HG03135 (cell line): ENCODE measurements around the gene ZFAND3.

Experiments used
- ATAC-seq: cut with Tn5 transposase; IDR thresholded peaks from one replicate; pipeline ENCODE4 v1.9.1; 2021; ENCODE audit warnings: mild to moderate bottlenecking, moderate library complexity; ENCODE audit not compliant: unreplicated experiment

Gene ZFAND3

DNA sequence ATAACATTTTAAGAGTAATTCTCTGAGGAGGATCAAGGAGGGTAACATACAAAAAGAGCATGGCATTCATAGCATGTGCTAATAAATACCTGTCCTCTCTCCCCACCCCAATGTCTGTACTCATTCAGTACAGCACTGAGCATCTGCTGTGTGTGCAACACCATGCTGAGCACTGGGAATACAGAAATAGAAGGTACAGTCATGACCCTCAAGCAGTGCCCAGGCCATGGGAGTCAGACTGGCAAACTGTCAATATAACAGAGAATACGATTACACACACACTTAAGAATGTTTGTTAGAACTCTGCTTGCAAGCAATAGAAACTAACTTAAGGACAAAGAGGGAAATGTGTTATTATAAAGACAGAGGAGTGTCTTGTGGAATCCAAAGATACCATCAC, 24.7 kb upstream of the ZFAND3 start:
- ATAC-seq = no peak

DNA sequence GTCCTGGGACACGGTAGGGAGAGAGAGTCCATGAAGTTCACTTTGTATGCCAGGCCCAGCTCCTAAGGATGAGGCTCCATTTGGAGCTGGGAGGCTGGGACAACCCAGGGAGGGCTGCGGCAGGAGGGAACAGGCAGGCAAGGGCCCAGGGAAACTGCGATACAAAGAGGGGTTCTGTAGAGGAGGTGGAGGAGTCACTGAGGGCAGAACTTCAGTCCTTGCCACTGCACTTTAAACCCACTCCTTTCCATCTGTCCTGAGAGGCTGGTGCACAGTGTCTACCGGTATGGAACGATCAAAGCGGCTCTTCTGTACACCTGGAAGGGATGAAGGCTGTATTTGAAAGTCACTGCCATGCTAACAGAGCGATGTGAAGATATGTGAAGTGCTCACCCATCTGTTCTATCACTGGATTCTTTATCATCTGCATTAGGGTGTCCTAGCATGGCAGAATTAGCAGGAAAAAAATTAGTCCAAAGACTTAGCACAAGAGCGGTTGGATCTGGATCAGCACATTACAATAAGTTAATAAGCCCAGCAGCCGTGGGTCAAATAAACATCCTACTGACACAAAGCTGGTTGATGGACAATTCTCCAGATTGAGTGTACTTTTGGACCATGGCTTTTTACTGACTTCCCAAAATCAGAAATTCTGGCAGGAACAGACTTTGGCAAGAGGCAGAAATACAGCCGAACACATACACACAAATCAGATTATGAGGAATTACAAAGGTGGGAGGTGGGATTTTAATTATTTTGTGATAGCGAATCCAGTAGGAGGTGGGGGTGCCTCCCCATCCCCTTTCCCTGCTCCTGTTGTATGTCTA, 20.9 kb upstream of the ZFAND3 start:
- ATAC-seq = no peak

DNA sequence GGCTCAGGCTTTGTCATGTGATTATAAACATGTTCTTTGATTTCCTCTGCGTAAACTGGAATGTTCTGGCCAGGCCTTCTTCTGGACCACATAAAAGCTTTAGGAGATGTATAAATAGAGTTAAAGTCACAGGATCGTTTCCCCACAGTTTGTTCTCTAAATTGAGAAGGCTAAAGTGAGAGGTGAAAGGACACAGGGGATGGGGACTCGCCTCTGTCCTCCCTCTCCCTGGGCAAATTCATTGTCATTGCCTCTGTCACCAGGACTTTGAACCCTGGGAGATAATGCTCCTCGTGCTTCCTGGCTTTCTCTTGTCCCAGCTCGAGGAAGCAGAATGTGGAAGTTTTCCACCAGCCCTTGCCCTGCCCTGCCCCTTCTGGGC, 20.3 kb upstream of the ZFAND3 start:
- no peak for ATAC-seq

- no peak for ATAC-seq
These were observed 18.6 kb upstream of the ZFAND3 start for GRCh38 chr6:37800703-37801604.

DNA sequence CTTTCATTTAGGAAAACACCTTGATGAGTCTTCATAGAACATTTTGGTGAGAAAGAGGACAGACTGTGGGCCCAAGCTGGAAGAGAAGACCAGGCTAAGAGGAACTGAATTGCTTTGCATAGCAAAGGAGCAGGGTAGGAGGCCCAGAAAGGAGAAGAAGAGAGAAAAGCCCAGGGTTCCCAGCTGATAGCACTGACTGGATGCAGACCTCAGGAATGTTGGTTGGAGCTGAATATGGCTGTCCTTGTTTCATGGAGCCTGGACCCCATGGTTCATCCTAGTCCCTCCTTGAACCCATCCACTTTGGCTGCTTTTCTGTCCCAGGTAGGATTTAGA, 18.0 kb upstream of the ZFAND3 start:
- no peak for ATAC-seq

GRCh38 chr6:37802810-37803209, 16.7 kb upstream of the ZFAND3 start:
- ATAC-seq = no peak

DNA sequence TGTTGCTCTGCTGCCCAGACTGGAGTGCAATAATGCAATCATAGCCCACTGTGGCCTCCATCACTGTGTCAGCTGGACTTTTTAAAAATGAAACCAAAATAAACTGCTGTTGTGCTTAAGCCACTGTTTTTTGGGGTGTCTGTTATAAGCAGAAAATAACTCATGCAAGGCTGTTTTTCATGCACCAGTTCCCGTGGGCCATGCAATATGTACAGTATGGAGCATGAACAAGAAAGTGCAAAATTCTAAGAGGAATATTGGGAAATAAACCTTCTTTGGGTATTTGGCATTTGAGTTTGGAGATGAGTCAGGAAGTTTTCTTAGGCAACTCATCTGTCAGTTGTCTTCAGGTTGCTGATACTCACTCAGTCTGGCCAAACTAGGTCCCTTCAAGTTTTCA, 14.9 kb upstream of the ZFAND3 start:
- ATAC-seq = no peak

DNA sequence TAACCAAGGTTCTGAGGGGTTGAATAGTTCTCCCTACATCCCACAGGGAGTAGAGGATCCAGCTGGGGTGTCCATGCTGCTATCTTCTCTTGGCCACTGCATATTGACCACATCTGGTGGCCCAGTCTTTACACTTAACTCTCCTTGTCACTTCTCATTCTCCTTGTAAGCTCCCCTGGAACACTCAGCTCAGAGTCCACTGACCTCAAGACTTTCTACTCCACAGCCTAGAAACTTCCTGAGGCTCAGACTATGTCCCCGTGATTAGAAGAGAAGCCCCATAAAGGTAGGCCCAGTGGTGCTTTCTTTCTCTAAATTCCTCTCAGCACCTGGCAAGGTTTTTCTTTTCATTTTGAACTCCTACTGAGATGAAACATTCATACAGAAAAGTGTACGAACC, 13.3 kb upstream of the ZFAND3 start:
- no peak for ATAC-seq

DNA sequence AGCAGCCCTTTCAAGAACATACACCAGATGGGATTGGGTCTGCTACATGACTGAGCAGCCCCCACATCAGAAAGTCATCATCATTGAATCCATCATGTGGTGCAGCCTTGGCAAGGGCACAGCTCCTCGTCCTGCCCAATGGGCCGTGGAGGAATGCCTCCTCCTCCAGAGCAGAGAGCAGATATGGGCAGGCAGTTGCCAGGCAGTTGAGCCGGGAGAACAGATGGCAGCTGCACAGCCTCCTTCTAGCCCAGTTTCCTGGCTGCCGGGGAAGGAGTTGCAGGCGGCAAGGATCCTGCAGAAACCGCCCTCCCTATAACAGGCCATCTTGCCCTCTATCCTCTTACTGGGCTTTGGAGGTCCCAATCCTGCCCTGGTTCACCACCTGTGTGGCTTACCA, 11.9 kb upstream of the ZFAND3 start:
- no peak for ATAC-seq

DNA sequence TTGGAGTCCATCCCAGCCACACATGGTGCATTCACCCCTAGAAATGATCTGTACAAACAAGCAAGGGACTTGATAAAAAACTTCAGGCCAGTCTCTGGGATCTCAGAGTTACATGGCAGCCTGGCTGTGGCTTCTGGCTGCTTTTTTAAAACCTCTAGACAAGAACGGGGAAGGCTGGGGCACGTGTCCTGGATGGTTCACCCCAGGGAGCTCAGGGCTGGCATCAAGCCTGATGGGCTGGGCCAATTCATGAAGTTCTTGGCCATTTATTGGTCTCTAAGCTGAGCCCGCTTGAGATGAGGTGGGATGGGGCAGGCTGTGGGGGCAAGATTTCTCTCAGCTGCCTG, 10.4 kb upstream of the ZFAND3 start:
- no peak for ATAC-seq

- ATAC-seq = no peak
These were observed 6.7 kb upstream of the ZFAND3 start for GRCh38 chr6:37812841-37813240.

- no peak for ATAC-seq
These were observed 5.2 kb upstream of the ZFAND3 start for GRCh38 chr6:37814374-37814773.

- no peak for ATAC-seq
These were observed 2.7 kb upstream of the ZFAND3 start for GRCh38 chr6:37816599-37817375.

GRCh38 chr6:37818536-37819176, 871 bp upstream of the ZFAND3 start:
- peak; percentile 70 for ATAC-seq

DNA sequence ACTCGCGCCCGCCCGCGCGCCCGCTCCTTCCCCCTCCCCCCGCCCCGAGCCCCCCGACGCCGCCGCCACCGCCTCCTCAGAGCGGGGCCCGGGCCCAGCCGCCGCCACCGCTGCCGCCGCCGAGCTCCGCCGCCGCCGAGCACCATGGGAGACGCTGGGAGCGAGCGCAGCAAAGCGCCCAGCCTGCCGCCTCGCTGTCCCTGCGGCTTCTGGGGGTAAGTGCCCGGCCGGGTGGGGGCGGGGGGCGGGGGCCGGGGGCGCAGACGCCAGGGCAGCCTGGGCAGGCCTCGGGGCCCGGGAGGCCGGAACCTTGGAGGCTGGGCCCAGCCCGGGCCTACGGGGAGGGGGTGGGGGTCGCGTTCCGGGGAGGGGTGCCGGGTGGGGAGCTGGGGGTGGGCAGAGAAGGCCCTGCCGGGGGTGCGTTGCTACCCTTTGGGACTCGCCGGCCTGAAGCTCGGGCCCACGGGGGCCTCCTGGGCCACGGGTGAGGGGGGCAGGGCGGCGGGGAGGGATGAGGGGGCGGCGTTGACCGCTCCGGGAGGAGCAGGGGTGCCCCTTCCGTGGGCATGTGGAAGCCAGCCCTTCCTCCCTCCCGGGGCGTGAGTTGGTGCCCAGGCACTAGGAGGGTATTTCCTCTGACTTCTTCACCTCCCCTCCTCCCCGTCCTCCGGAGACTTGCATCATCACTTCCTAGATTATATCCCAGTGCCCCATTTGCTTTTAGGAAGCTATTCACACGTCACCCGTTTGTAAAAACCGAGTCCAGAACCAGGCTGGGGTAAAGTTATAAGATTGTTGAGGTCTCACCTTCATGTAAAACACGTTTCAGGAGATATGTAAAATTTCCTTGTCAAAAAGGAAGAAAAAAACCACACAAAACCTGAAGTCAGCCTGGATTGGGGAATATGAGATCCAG, 533 bp downstream of the ZFAND3 start:
- no peak for ATAC-seq

- ATAC-seq = no peak
These were observed 1.2 kb downstream of the ZFAND3 start for GRCh38 chr6:37820718-37821079.

- ATAC-seq = no peak
These were observed 1.9 kb downstream of the ZFAND3 start for GRCh38 chr6:37821446-37821845.

DNA sequence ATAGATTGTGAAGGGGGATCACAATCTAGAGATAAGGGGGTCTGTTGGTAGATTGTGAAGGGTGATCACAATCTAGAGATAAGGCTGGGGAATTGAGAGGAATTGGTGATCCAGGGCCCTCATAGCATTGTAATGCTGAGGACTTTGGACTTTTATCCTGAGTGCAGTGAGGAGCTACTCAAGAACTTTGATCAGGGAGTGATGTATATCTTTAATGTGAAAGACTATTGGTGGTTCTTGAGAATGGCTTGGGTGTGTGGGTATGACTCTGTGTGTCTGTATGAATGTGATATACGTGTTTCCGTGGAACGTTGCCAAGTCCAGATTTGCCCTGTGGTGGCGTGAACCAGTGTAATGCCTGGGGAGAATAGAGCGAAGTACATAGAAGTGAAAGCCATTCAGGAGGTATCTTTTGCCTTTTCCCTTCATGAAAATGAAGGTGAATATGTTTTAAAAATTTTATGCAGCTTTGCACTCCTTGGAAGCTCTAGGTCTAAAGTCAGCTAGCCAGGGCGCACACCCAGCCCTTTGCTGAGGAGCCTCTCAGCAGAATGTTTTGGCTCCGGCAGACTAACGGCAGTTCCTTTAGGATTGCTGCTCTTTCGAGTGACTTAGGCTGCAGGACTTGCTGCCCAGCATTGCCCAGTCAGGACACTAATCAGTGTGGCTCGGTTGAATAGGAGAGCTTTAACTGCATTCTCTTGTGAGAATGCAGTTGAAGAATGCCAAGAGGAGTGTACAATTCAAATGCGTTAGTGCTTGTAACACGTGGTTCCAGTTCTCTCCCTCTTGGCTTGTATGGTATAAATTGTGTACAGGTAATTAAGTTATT, 3.5 kb downstream of the ZFAND3 start:
- ATAC-seq = no peak

DNA sequence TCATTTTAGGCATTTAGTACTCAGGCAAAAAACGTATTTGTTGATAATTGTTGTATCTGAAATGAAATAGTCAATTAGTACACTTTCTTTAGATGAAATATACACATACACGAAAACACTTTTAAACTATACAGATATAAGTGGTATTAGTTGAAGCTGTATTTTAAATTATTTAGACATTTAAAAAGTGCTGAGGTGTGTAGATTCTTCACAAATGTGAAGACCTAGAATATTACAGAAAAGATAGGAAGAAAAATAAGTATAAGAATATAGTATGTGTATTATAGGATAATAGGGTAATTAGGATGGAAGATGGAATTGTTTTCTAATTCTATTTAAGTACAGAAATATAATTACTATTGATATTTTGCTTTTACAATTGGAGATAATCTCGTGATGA, 4.6 kb downstream of the ZFAND3 start:
- ATAC-seq = no peak
